Neural cell (in vitro differentiated cells): ENCODE measurements around the gene QARS1.

Experiments
- CTCF ChIP-seq: fragments of 450-650 bp; IDR thresholded peaks from 2 replicates; pipeline ENCODE4 v1.5.1; 2014; ENCODE audit warnings: antibody characterized with exemption, mild to moderate bottlenecking, moderate library complexity; ENCODE audit not compliant: poor library complexity, severe bottlenecking
- EP300 ChIP-seq: fragments of 450-650 bp; conservative IDR thresholded peaks from 2 replicates; pipeline ENCODE4 v1.6.1; 2014; ENCODE audit warnings: antibody characterized with exemption, mild to moderate bottlenecking, moderate library complexity; ENCODE audit not compliant: poor library complexity, severe bottlenecking
- EZH2 ChIP-seq: fragments of 200-600, 300-800 bp; shearing (Covaris generic), sonication (generic); IDR thresholded peaks from 2 replicates; pipeline ENCODE4 v1.6.1; 2014; ENCODE audit warnings: antibody characterized with exemption, low read length, borderline replicate concordance, mild to moderate bottlenecking; ENCODE audit not compliant: insufficient read depth, poor library complexity, severe bottlenecking
- POLR2AphosphoS5 ChIP-seq: IDR thresholded peaks from 2 replicates; pipeline ENCODE4 v1.6.1; 2012
- TF ChIP-seq, protein P1 (sequence below): IDR thresholded peaks from 2 replicates; pipeline ENCODE4 v1.6.1; 2012; ENCODE audit warnings: borderline replicate concordance

DNA sequence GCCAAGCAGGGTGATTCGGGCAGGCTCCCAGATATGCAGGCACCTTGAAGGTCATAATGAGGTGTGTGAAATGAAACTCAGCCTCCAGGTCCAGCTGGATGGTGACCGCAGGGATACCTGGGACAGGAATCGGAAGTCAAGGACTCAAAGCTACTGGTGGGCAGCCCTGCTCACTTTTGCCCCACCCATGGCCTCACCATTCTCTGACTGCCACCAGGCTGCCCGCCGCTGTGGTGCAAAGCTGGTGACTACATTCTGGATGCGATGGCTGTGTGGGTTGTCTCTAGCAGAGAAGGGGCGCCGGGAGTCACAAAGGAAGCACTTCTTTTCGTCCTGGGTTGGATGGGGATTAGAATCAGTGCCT lies 27.5 kb upstream of the QARS1 start:
- no peak for TF ChIP-seq CTCF
- TF ChIP-seq POLR2AphosphoS5: no peak
- no peak for TF ChIP-seq EZH2
- TF ChIP-seq, protein P1, sequence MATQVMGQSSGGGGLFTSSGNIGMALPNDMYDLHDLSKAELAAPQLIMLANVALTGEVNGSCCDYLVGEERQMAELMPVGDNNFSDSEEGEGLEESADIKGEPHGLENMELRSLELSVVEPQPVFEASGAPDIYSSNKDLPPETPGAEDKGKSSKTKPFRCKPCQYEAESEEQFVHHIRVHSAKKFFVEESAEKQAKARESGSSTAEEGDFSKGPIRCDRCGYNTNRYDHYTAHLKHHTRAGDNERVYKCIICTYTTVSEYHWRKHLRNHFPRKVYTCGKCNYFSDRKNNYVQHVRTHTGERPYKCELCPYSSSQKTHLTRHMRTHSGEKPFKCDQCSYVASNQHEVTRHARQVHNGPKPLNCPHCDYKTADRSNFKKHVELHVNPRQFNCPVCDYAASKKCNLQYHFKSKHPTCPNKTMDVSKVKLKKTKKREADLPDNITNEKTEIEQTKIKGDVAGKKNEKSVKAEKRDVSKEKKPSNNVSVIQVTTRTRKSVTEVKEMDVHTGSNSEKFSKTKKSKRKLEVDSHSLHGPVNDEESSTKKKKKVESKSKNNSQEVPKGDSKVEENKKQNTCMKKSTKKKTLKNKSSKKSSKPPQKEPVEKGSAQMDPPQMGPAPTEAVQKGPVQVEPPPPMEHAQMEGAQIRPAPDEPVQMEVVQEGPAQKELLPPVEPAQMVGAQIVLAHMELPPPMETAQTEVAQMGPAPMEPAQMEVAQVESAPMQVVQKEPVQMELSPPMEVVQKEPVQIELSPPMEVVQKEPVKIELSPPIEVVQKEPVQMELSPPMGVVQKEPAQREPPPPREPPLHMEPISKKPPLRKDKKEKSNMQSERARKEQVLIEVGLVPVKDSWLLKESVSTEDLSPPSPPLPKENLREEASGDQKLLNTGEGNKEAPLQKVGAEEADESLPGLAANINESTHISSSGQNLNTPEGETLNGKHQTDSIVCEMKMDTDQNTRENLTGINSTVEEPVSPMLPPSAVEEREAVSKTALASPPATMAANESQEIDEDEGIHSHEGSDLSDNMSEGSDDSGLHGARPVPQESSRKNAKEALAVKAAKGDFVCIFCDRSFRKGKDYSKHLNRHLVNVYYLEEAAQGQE: no peak
- TF ChIP-seq EP300: no peak
